Measurements from ENCODE around the gene C16orf95. TPM values are rescaled to one million over a fixed set of nuclear protein-coding genes. Genes with fewer than 3 reads are reported as not detected.

C16orf95 gene
- total RNA-seq, 4 donors from 2014 or later = 0.67 to 4.2 (median 2.2) TPM

DNA sequence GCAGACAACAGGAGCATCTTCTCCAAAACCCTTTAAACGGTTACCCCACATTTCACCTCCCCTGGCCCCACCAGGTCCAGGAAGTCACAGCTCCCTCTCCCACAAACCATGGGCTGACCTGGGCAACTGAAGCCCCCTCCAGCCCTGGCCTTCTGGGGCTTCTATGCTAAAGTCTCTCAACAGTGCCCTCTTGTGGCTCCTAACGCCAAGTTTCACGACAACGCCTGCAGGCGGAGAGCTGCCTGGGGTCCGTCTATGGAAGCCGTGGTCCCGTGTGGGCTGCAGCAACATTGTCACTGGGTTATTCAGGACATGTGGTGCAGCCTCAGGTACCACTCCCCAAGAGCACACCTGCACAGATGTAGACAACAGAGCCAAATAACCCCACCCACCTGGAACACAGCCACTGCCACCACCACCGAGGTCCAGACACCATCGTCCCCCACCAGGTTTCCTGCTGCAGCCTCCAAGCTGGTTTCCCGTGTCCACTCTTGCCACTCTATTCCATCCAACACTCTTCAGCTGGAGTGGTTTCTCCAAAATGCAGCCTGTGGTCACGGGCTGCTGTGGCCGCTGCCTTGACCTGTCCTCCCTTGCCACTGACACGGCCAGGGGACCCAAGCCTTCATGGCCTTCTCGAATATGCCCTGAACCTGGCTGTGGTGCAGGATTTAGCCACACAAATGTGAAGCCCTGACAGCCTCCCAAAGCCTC is 19.1 kb downstream of the C16orf95 start:
- ATAC-seq = no peak
- TF ChIP-seq POLR2A (IDR thresholded peaks at IDR 0.05) (no peak), EP300 (IDR thresholded peaks at IDR 0.05) (no peak), POLR2AphosphoS5 (IDR thresholded peaks at IDR 0.05) (no peak)
- TF ChIP-seq, protein P1, sequence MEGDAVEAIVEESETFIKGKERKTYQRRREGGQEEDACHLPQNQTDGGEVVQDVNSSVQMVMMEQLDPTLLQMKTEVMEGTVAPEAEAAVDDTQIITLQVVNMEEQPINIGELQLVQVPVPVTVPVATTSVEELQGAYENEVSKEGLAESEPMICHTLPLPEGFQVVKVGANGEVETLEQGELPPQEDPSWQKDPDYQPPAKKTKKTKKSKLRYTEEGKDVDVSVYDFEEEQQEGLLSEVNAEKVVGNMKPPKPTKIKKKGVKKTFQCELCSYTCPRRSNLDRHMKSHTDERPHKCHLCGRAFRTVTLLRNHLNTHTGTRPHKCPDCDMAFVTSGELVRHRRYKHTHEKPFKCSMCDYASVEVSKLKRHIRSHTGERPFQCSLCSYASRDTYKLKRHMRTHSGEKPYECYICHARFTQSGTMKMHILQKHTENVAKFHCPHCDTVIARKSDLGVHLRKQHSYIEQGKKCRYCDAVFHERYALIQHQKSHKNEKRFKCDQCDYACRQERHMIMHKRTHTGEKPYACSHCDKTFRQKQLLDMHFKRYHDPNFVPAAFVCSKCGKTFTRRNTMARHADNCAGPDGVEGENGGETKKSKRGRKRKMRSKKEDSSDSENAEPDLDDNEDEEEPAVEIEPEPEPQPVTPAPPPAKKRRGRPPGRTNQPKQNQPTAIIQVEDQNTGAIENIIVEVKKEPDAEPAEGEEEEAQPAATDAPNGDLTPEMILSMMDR (IDR thresholded peaks at IDR 0.05) = peak in 3 of 4 experiments; percentile 29 to 58 (median 39)
- no peak overlapping the region for H3K4me3 ChIP-seq
- no peaks in the 10 kb centered on the region for H3K36me3 ChIP-seq
- no peaks in the 10 kb centered on the region for H3K27me3 ChIP-seq
- WGBS, 2 donors (ENCODE audit: low coverage in 1 of 2) = 60 to 74% methylated on average over 4 of the region's 15 CpGs
- no peak overlapping the region for H3K27ac ChIP-seq
- no peaks in the 10 kb centered on the region for H3K9me3 ChIP-seq
- H3K4me1 ChIP-seq = no peaks in the 10 kb centered on the region

DNA sequence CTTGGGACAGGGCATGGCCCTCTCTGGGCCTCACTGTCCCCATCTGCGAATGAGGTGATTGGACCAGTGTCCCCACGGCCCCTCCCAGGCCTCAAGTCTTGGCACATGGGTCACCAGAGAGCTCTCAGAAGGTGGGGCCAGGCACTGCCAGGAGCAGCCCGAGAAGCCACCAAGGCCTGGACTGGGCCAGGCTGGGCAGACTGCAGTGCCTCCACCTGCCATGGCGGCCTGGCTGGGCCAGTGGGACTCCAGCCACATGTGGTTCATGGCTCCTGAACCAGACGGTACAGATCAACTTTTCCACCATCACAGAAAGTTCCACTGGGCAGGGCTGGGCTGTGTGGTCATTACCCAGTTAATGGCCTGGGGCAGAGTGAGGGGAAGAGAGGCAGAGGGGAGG is 19.8 kb downstream of the C16orf95 start:
- no CpG with 5 or more reads among the region's 5 CpGs for WGBS, 2 donors (ENCODE audit: low coverage in 1 of 2)
- H3K27me3 ChIP-seq = no peaks in the 10 kb centered on the region
- ATAC-seq = no peak

GRCh38 chr16:87295661-87296531 is 21.3 kb downstream of the C16orf95 start:
- no peaks in the 10 kb centered on the region for H3K4me1 ChIP-seq
- TF ChIP-seq POLR2AphosphoS5 (IDR thresholded peaks at IDR 0.05) (no peak), EP300 (IDR thresholded peaks at IDR 0.05) (no peak), POLR2A (IDR thresholded peaks at IDR 0.05) (no peak)
- TF ChIP-seq, protein P1 (IDR thresholded peaks at IDR 0.05) = no peak
- ATAC-seq = no peak
- H3K9me3 ChIP-seq = no peaks in the 10 kb centered on the region
- WGBS, 2 donors (ENCODE audit: low coverage in 1 of 2) = 76 to 92% methylated on average over 4 to 13 of the region's 20 CpGs
- H3K27me3 ChIP-seq = no peaks in the 10 kb centered on the region
- H3K27ac ChIP-seq = no peak overlapping the region
- no peak overlapping the region for H3K4me3 ChIP-seq
- no peaks in the 10 kb centered on the region for H3K36me3 ChIP-seq

More for the DNA sequence above, 19.8 kb downstream of the C16orf95 start:
- TF ChIP-seq POLR2AphosphoS5 (IDR thresholded peaks at IDR 0.05) (no peak), POLR2A (IDR thresholded peaks at IDR 0.05) (no peak), EP300 (IDR thresholded peaks at IDR 0.05) (no peak)
- TF ChIP-seq, protein P1 (IDR thresholded peaks at IDR 0.05) = no peak
- no peak overlapping the region for H3K27ac ChIP-seq
- H3K9me3 ChIP-seq = no peaks in the 10 kb centered on the region
- H3K4me3 ChIP-seq = no peak overlapping the region
- H3K4me1 ChIP-seq = no peaks in the 10 kb centered on the region
- no peaks in the 10 kb centered on the region for H3K36me3 ChIP-seq

GRCh38 chr16:87295259-87295658 is 21.9 kb downstream of the C16orf95 start:
- Histone ChIP-seq H3K27me3 (no peaks in the 10 kb centered on the region), H3K4me3 (no peak overlapping the region), H3K36me3 (no peaks in the 10 kb centered on the region), H3K9me3 (no peaks in the 10 kb centered on the region), H3K4me1 (no peaks in the 10 kb centered on the region), H3K27ac (no peak overlapping the region)
- WGBS, 2 donors (ENCODE audit: low coverage in 1 of 2) = 50 to 75% methylated on average over 2 to 4 of the region's 4 CpGs
- TF ChIP-seq EP300 (IDR thresholded peaks at IDR 0.05) (no peak), POLR2AphosphoS5 (IDR thresholded peaks at IDR 0.05) (no peak), POLR2A (IDR thresholded peaks at IDR 0.05) (no peak)
- TF ChIP-seq, protein P1 (IDR thresholded peaks at IDR 0.05) = no peak
- ATAC-seq = no peak
